Central memory CD8-positive, alpha-beta T cell (primary cell): ENCODE data around the gene LRRC10B.

Experiments
- ATAC-seq: fragments of 150-1000 bp; cut with Tn5 transposase; replicated peaks from 2 replicates; pipeline ENCODE4 v1.10.0; 2022; ENCODE audit warnings: mild to moderate bottlenecking, moderate FRiP score, moderate number of reproducible peaks; ENCODE audit not compliant: poor library complexity, severe bottlenecking; ENCODE audit errors: extremely low read depth
- DNase-seq, 2 donors: peaks; one replicate each; pipeline ENCODE4 v3.0.0; 2021; ENCODE audit warnings: low spot score in 2 of 2
- H3K27ac Mint-ChIP-seq: one replicate; pipeline ENCODE4 v1.8.0; 2022; ENCODE audit warnings: low read depth, mild to moderate bottlenecking, moderate library complexity, mixed read lengths
- H3K27me3 Mint-ChIP-seq: one replicate; pipeline ENCODE4 v1.8.0; 2022; ENCODE audit warnings: mixed read lengths
- H3K36me3 Mint-ChIP-seq: one replicate; pipeline ENCODE4 v1.8.0; 2022; ENCODE audit warnings: mild to moderate bottlenecking, moderate library complexity, mixed read lengths; ENCODE audit not compliant: insufficient read depth
- H3K4me1 Mint-ChIP-seq: one replicate; pipeline ENCODE4 v1.8.0; 2022; ENCODE audit warnings: mixed read lengths
- H3K4me3 Mint-ChIP-seq: one replicate; pipeline ENCODE4 v1.8.0; 2022; ENCODE audit warnings: mild to moderate bottlenecking, moderate library complexity, mixed read lengths
- H3K9me3 Mint-ChIP-seq: one replicate; pipeline ENCODE4 v1.8.0; 2022; ENCODE audit warnings: mixed read lengths

LRRC10B gene

GRCh38 chr11:61540528-61540927, 32.0 kb downstream of the LRRC10B start:
- no peaks in the 10 kb centered on the region for H3K9me3 Mint-ChIP-seq
- H3K27ac Mint-ChIP-seq, result no peak overlapping the region
- no peak for DNase-seq
- peaks cover 3% of the 10 kb centered on the region for H3K4me1 Mint-ChIP-seq
- peaks cover 66% of the 10 kb centered on the region for H3K27me3 Mint-ChIP-seq
- peaks cover 2% of the 10 kb centered on the region for H3K36me3 Mint-ChIP-seq
- no peak for ATAC-seq
- H3K4me3 Mint-ChIP-seq, result no peak overlapping the region

- Mint-ChIP-seq H3K27me3 (peaks cover 61% of the 10 kb centered on the region), H3K36me3 (peaks cover 2% of the 10 kb centered on the region), H3K27ac (no peak overlapping the region), H3K4me1 (peaks cover 5% of the 10 kb centered on the region), H3K9me3 (no peaks in the 10 kb centered on the region), H3K4me3 (no peak overlapping the region)
- no peak for ATAC-seq
- DNase-seq, result no peak
These were observed 33.0 kb downstream of the LRRC10B start for GRCh38 chr11:61541598-61541997.

- Mint-ChIP-seq H3K36me3 (peaks cover 2% of the 10 kb centered on the region), H3K27ac (no peak overlapping the region), H3K9me3 (no peaks in the 10 kb centered on the region), H3K4me1 (peaks cover 5% of the 10 kb centered on the region), H3K4me3 (no peak overlapping the region), H3K27me3 (peaks cover 61% of the 10 kb centered on the region)
- DNase-seq (no peak), ATAC-seq (no peak)
These were observed 33.5 kb downstream of the LRRC10B start for GRCh38 chr11:61542024-61542461.

GRCh38 chr11:61542705-61543104, 34.2 kb downstream of the LRRC10B start:
- H3K4me3 Mint-ChIP-seq, result no peak overlapping the region
- DNase-seq (no peak), ATAC-seq (no peak)
- peaks cover 5% of the 10 kb centered on the region for H3K4me1 Mint-ChIP-seq
- no peaks in the 10 kb centered on the region for H3K9me3 Mint-ChIP-seq
- peaks cover 66% of the 10 kb centered on the region for H3K27me3 Mint-ChIP-seq
- no peak overlapping the region for H3K27ac Mint-ChIP-seq
- H3K36me3 Mint-ChIP-seq, result peaks cover 2% of the 10 kb centered on the region

GRCh38 chr11:61543606-61544306, 35.2 kb downstream of the LRRC10B start:
- H3K27ac Mint-ChIP-seq, result no peak overlapping the region
- H3K36me3 Mint-ChIP-seq, result peaks cover 2% of the 10 kb centered on the region
- H3K4me3 Mint-ChIP-seq, result no peak overlapping the region
- ATAC-seq, result no peak
- peaks cover 5% of the 10 kb centered on the region for H3K4me1 Mint-ChIP-seq
- no peak for DNase-seq
- peaks cover 66% of the 10 kb centered on the region for H3K27me3 Mint-ChIP-seq
- H3K9me3 Mint-ChIP-seq, result no peaks in the 10 kb centered on the region

GRCh38 chr11:61544466-61544865, 35.9 kb downstream of the LRRC10B start:
- ATAC-seq (no peak), DNase-seq (no peak)
- Mint-ChIP-seq H3K9me3 (no peaks in the 10 kb centered on the region), H3K36me3 (peaks cover 2% of the 10 kb centered on the region), H3K4me3 (no peak overlapping the region), H3K27me3 (peaks cover 67% of the 10 kb centered on the region), H3K4me1 (peaks cover 5% of the 10 kb centered on the region), H3K27ac (no peak overlapping the region)

GRCh38 chr11:61545341-61545740, 36.8 kb downstream of the LRRC10B start:
- H3K4me1 Mint-ChIP-seq, result peaks cover 5% of the 10 kb centered on the region
- H3K27ac Mint-ChIP-seq, result no peak overlapping the region
- H3K9me3 Mint-ChIP-seq, result no peaks in the 10 kb centered on the region
- peaks cover 2% of the 10 kb centered on the region for H3K36me3 Mint-ChIP-seq
- ATAC-seq, result no peak
- peaks cover 65% of the 10 kb centered on the region for H3K27me3 Mint-ChIP-seq
- no peak overlapping the region for H3K4me3 Mint-ChIP-seq
- no peak for DNase-seq

GRCh38 chr11:61545921-61546320, 37.4 kb downstream of the LRRC10B start:
- Mint-ChIP-seq H3K9me3 (no peaks in the 10 kb centered on the region), H3K4me1 (peaks cover 5% of the 10 kb centered on the region), H3K4me3 (no peak overlapping the region), H3K36me3 (peaks cover 2% of the 10 kb centered on the region), H3K27ac (no peak overlapping the region), H3K27me3 (peaks cover 66% of the 10 kb centered on the region)
- ATAC-seq, result no peak
- DNase-seq, result no peak

- H3K9me3 Mint-ChIP-seq, result no peaks in the 10 kb centered on the region
- no peak overlapping the region for H3K27ac Mint-ChIP-seq
- peaks cover 66% of the 10 kb centered on the region for H3K27me3 Mint-ChIP-seq
- ATAC-seq (no peak), DNase-seq (no peak)
- peaks cover 2% of the 10 kb centered on the region for H3K36me3 Mint-ChIP-seq
- H3K4me3 Mint-ChIP-seq, result no peak overlapping the region
- peaks cover 5% of the 10 kb centered on the region for H3K4me1 Mint-ChIP-seq
These were observed 38.1 kb downstream of the LRRC10B start for GRCh38 chr11:61546663-61547062.

- DNase-seq (no peak), ATAC-seq (no peak)
- Mint-ChIP-seq H3K9me3 (no peaks in the 10 kb centered on the region), H3K36me3 (peaks cover 2% of the 10 kb centered on the region), H3K4me1 (peaks cover 5% of the 10 kb centered on the region), H3K4me3 (no peak overlapping the region), H3K27me3 (peaks cover 65% of the 10 kb centered on the region), H3K27ac (no peak overlapping the region)
These were observed 38.7 kb downstream of the LRRC10B start for GRCh38 chr11:61547246-61547645.

GRCh38 chr11:61549177-61549576, 40.6 kb downstream of the LRRC10B start:
- no peak for DNase-seq
- Mint-ChIP-seq H3K36me3 (no peaks in the 10 kb centered on the region), H3K9me3 (no peaks in the 10 kb centered on the region), H3K27me3 (peaks cover 77% of the 10 kb centered on the region), H3K4me3 (no peak overlapping the region), H3K4me1 (peaks cover 5% of the 10 kb centered on the region), H3K27ac (no peak overlapping the region)
- ATAC-seq, result no peak

- Mint-ChIP-seq H3K9me3 (no peaks in the 10 kb centered on the region), H3K4me1 (peaks cover 5% of the 10 kb centered on the region), H3K27ac (no peak overlapping the region), H3K4me3 (no peak overlapping the region), H3K27me3 (peaks cover 82% of the 10 kb centered on the region), H3K36me3 (no peaks in the 10 kb centered on the region)
- no peak for ATAC-seq
- no peak for DNase-seq
These were observed 41.4 kb downstream of the LRRC10B start for GRCh38 chr11:61549662-61550568.
